HEK293 (cell line): ENCODE results near the gene HEBP1.

ENCODE experiments used
- BCL11A ChIP-seq: fragments of 450-650 bp; formaldehyde crosslinking; IDR thresholded peaks from 2 replicates; pipeline ENCODE4 v1.5.1; 2016; ENCODE audit warnings: low read depth, missing biosample characterization, missing genetic modification characterization
- CTCF ChIP-seq: fragments of 450-650 bp; formaldehyde crosslinking; IDR thresholded peaks from 2 replicates; pipeline ENCODE4 v1.5.1; 2016; ENCODE audit warnings: missing biosample characterization, missing genetic modification characterization
- SP2 ChIP-seq: fragments of 450-650 bp; formaldehyde crosslinking; IDR thresholded peaks from 2 replicates; pipeline ENCODE4 v1.5.1; 2016; ENCODE audit warnings: missing biosample characterization, missing genetic modification characterization
- YY1 ChIP-seq: fragments of 450-650 bp; formaldehyde crosslinking; IDR thresholded peaks from 2 replicates; pipeline ENCODE4 v1.5.1; 2018; ENCODE audit warnings: missing biosample characterization, missing genetic modification characterization
- ZBTB1 ChIP-seq: fragments of 450-650 bp; formaldehyde crosslinking; IDR thresholded peaks from 2 replicates; pipeline ENCODE4 v1.5.1; 2016; ENCODE audit warnings: missing biosample characterization, missing genetic modification characterization
- ZFP37 ChIP-seq: fragments of 450-650 bp; formaldehyde crosslinking; IDR thresholded peaks from 2 replicates; pipeline ENCODE4 v1.5.1; 2016; ENCODE audit warnings: missing biosample characterization, missing genetic modification characterization
- ZNF239 ChIP-seq: fragments of 450-650 bp; formaldehyde crosslinking; IDR thresholded peaks from 2 replicates; pipeline ENCODE4 v1.5.1; 2016; ENCODE audit warnings: missing biosample characterization, missing genetic modification characterization
- ZNF391 ChIP-seq: fragments of 450-650 bp; formaldehyde crosslinking; IDR thresholded peaks from 2 replicates; pipeline ENCODE4 v1.5.1; 2016; ENCODE audit warnings: low read depth, missing biosample characterization, missing genetic modification characterization, borderline replicate concordance
- ZNF416 ChIP-seq: fragments of 450-650 bp; formaldehyde crosslinking; IDR thresholded peaks from 2 replicates; pipeline ENCODE4 v1.5.1; 2016; ENCODE audit warnings: missing biosample characterization, missing genetic modification characterization
- ZNF670 ChIP-seq: fragments of 450-650 bp; formaldehyde crosslinking; IDR thresholded peaks from 2 replicates; pipeline ENCODE4 v1.5.1; 2016; ENCODE audit warnings: missing biosample characterization, missing genetic modification characterization, low read depth

GRCh38 chr12:12933742-12934141 is 66.3 kb downstream of the HEBP1 start:
- TF ChIP-seq ZNF239 (tag by site-specific recombination) (no peak), YY1 (tag by site-specific recombination) (no peak), ZFP37 (tag by site-specific recombination) (no peak), CTCF (no peak), BCL11A (tag by site-specific recombination) (no peak), ZBTB1 (tag by site-specific recombination) (no peak), ZNF670 (no peak), ZNF416 (tag by site-specific recombination) (no peak), ZNF391 (tag by site-specific recombination) (no peak), SP2 (tag by site-specific recombination) (no peak)
